Esophagus (tissue), 2 donors: ENCODE data around the gene TOMM40. TPM values are rescaled to one million over a fixed set of nuclear protein-coding genes. Genes with fewer than 3 reads are reported as not detected.

Source experiments
- H3K27ac ChIP-seq, 2 donors: one replicate each; pipeline ENCODE4 v1.5.1; 2013; ENCODE audit warnings: low read depth in 2 of 2, mild to moderate bottlenecking in 2 of 2, inconsistent platforms in 1 of 2, low read length in 1 of 2, moderate library complexity in 1 of 2
- H3K27me3 ChIP-seq, 2 donors: one replicate each; pipeline ENCODE4 v1.6.1; 2013; ENCODE audit warnings: low read length in 2 of 2, control low read depth in 1 of 2, mild to moderate bottlenecking in 1 of 2; ENCODE audit not compliant: insufficient read depth in 2 of 2, control insufficient read depth in 1 of 2
- H3K36me3 ChIP-seq, 2 donors: one replicate each; pipeline ENCODE4 v1.6.1; 2013; ENCODE audit warnings: low read length in 1 of 2; ENCODE audit not compliant: control insufficient read depth in 2 of 2, insufficient read depth in 2 of 2
- H3K4me1 ChIP-seq, 2 donors: one replicate each; pipeline ENCODE4 v1.6.1; 2013; ENCODE audit warnings: low read length in 1 of 2; ENCODE audit not compliant: control insufficient read depth in 2 of 2, insufficient read depth in 2 of 2
- H3K4me3 ChIP-seq, 2 donors: one replicate each; pipeline ENCODE4 v1.5.1; 2013; ENCODE audit warnings: low read length in 2 of 2, mild to moderate bottlenecking in 2 of 2, low read depth in 1 of 2, moderate library complexity in 1 of 2
- H3K9me3 ChIP-seq, 2 donors: one replicate each; pipeline ENCODE4 v1.6.1; 2013; ENCODE audit warnings: mild to moderate bottlenecking in 2 of 2, low read depth in 1 of 2, low read length in 1 of 2, moderate library complexity in 1 of 2; ENCODE audit not compliant: control insufficient read depth in 2 of 2, insufficient read depth in 1 of 2
- WGBS, 2 donors: extraction: QIAGEN DNeasy Blood & Tissue Kit; methylation state at CpG; one replicate each; pipeline ENCODE4 v1.1.7; 2013; 5-methylcytosine and 5-hydroxymethylcytosine counted together
- polyA plus RNA-seq, 2 donors: library from polyadenylated mRNA; stranded (reverse); fragments of 200-250 nt; gene quantifications; one replicate each; pipeline ENCODE4 v1.2.3, GENCODE V29; 2013
- donor health status: healthy with polysubstance abuse.
- donor health status: Bipolar disorder and iron deficiency.

The TOMM40 gene
- 10 to 100 TPM; 46.0 to 60.8 TPM for polyA plus RNA-seq

GRCh38 chr19:44891016-44891882 is at the start of gene TOMM40:
TOMM40 (plus strand) TSS chr19:44891254; CDS start chr19:44891416, 162 bp downstream.
- WGBS, 2 donors = 0% methylated on average over 68 to 81 of the region's 81 CpGs
- no peaks in the 10 kb centered on the region for H3K9me3 ChIP-seq
- peaks cover 2 to 18% of the 10 kb centered on the region in 2 donors for H3K4me1 ChIP-seq
- H3K4me3 ChIP-seq = peak within 1 kb of the TSS; percentile 64 to 89
- no peaks in the 10 kb centered on the region for H3K27me3 ChIP-seq
- peaks cover 6 to 34% of the 10 kb centered on the region in 2 donors for H3K36me3 ChIP-seq
- H3K27ac ChIP-seq = peak within 1 kb of the TSS; percentile 98 to 100

- H3K4me3 ChIP-seq = peak overlapping the region; percentile 17 to 50
- no peaks in the 10 kb centered on the region for H3K9me3 ChIP-seq
- no peaks in the 10 kb centered on the region for H3K27me3 ChIP-seq
- H3K36me3 ChIP-seq = no peaks in the 10 kb centered on the region
- 10% methylated on average over 12 of the region's 12 CpGs for WGBS, 2 donors
- H3K4me1 ChIP-seq = peaks cover 5 to 6% of the 10 kb centered on the region in 2 donors
- peak overlapping the region; percentile 79 to 81 for H3K27ac ChIP-seq
Measured at GRCh38 chr19:44845286-44845611, 45.8 kb upstream of the TOMM40 start.

- no peaks in the 10 kb centered on the region for H3K9me3 ChIP-seq
- peaks cover 6 to 11% of the 10 kb centered on the region in 2 donors for H3K4me1 ChIP-seq
- H3K27ac ChIP-seq = peak within 1 kb of the TSS; percentile 89 to 94
- 1% methylated on average over 53 to 67 of the region's 67 CpGs for WGBS, 2 donors
- no peaks in the 10 kb centered on the region for H3K36me3 ChIP-seq
- H3K27me3 ChIP-seq = no peaks in the 10 kb centered on the region
- H3K4me3 ChIP-seq = peak within 1 kb of the TSS; percentile 64 to 84
Measured at GRCh38 chr19:44845612-44846454, 45.2 kb upstream of the TOMM40 start, which contains the start of gene NECTIN2. NECTIN2 (plus strand) TSS chr19:44846297; CDS start chr19:44846526, 229 bp downstream.

GRCh38 chr19:44846455-44847143 is 44.5 kb upstream of the TOMM40 start:
- Histone ChIP-seq H3K9me3 (no peaks in the 10 kb centered on the region), H3K27me3 (no peaks in the 10 kb centered on the region), H3K4me3 (peak overlapping the region; percentile 64 to 84), H3K36me3 (no peaks in the 10 kb centered on the region), H3K27ac (peak overlapping the region; percentile 89 to 94), H3K4me1 (peaks cover 6 to 13% of the 10 kb centered on the region in 2 donors)
- WGBS, 2 donors = 1 to 2% methylated on average over 37 to 51 of the region's 51 CpGs

- H3K27ac ChIP-seq = peak overlapping the region; percentile 89 to 94
- H3K4me3 ChIP-seq = peak overlapping the region; percentile 64 to 84
- WGBS, 2 donors = 1% methylated on average over 37 to 47 of the region's 47 CpGs
- H3K4me1 ChIP-seq = peaks cover 6 to 15% of the 10 kb centered on the region in 2 donors
- no peaks in the 10 kb centered on the region for H3K27me3 ChIP-seq
- no peaks in the 10 kb centered on the region for H3K9me3 ChIP-seq
- H3K36me3 ChIP-seq = no peaks in the 10 kb centered on the region
Measured at GRCh38 chr19:44847144-44848035, 43.7 kb upstream of the TOMM40 start.

- H3K36me3 ChIP-seq = no peaks in the 10 kb centered on the region
- H3K27me3 ChIP-seq = no peaks in the 10 kb centered on the region
- WGBS, 2 donors = 32% methylated on average over 19 of the region's 19 CpGs
- peak overlapping the region; percentile 89 to 94 for H3K27ac ChIP-seq
- peak overlapping the region; percentile 64 to 84 for H3K4me3 ChIP-seq
- H3K9me3 ChIP-seq = no peaks in the 10 kb centered on the region
- peaks cover 6 to 15% of the 10 kb centered on the region in 2 donors for H3K4me1 ChIP-seq
Measured at GRCh38 chr19:44848036-44848811, 42.8 kb upstream of the TOMM40 start.

- H3K4me1 ChIP-seq = peaks cover 6 to 15% of the 10 kb centered on the region in 2 donors
- WGBS, 2 donors = 41 to 45% methylated on average over 16 to 18 of the region's 18 CpGs
- H3K9me3 ChIP-seq = no peaks in the 10 kb centered on the region
- H3K4me3 ChIP-seq = peak overlapping the region in 1 of 2 donors; percentile 13
- H3K27me3 ChIP-seq = no peaks in the 10 kb centered on the region
- no peaks in the 10 kb centered on the region for H3K36me3 ChIP-seq
- H3K27ac ChIP-seq = peak overlapping the region; percentile 89 to 94
Measured at GRCh38 chr19:44848812-44849447, 42.1 kb upstream of the TOMM40 start.

GRCh38 chr19:44850641-44851109 is 40.4 kb upstream of the TOMM40 start:
- H3K27me3 ChIP-seq = no peaks in the 10 kb centered on the region
- 57 to 66% methylated on average over 8 of the region's 8 CpGs for WGBS, 2 donors
- peaks cover 6 to 15% of the 10 kb centered on the region in 2 donors for H3K4me1 ChIP-seq
- H3K4me3 ChIP-seq = no peak overlapping the region
- no peaks in the 10 kb centered on the region for H3K9me3 ChIP-seq
- peak overlapping the region in 1 of 2 donors; percentile 26 for H3K27ac ChIP-seq
- no peaks in the 10 kb centered on the region for H3K36me3 ChIP-seq
